ENCODE data around the gene MISP3. TPM values are rescaled to one million over a fixed set of nuclear protein-coding genes. Genes with fewer than 3 reads are reported as not detected.

The MISP3 gene
- total RNA-seq, 2 experiments from 2014 or later, result 0.45 to 0.96 TPM

GRCh38 chr19:14119644-14120496, 47.3 kb downstream of the MISP3 start:
- H3K36me3 Mint-ChIP-seq (ENCODE audit: low read depth), result peaks cover 15% of the 10 kb centered on the region
- H3K4me3 Mint-ChIP-seq, result no peak overlapping the region
- intact Hi-C loops (cut with micrococcal nuclease), result no loop called here
- DNase-seq, result no peak
- peaks cover 29% of the 10 kb centered on the region for H3K4me1 Mint-ChIP-seq (ENCODE audit: low read depth)
- no peak overlapping the region for H3K27ac Mint-ChIP-seq
- no peaks in the 10 kb centered on the region for H3K27me3 Mint-ChIP-seq (ENCODE audit: low read depth)
- CTCF ChIA-PET, result no interaction called here
- H3K9me3 Mint-ChIP-seq, result no peaks in the 10 kb centered on the region

GRCh38 chr19:14120497-14120780, 47.9 kb downstream of the MISP3 start:
- Mint-ChIP-seq H3K4me1 (ENCODE audit: low read depth) (peaks cover 25% of the 10 kb centered on the region), H3K4me3 (no peak overlapping the region), H3K27ac (no peak overlapping the region), H3K27me3 (ENCODE audit: low read depth) (no peaks in the 10 kb centered on the region), H3K36me3 (ENCODE audit: low read depth) (peaks cover 19% of the 10 kb centered on the region), H3K9me3 (no peaks in the 10 kb centered on the region)
- CTCF ChIA-PET, result no interaction called here
- intact Hi-C loops (cut with micrococcal nuclease), result no loop called here
- no peak for DNase-seq

DNA sequence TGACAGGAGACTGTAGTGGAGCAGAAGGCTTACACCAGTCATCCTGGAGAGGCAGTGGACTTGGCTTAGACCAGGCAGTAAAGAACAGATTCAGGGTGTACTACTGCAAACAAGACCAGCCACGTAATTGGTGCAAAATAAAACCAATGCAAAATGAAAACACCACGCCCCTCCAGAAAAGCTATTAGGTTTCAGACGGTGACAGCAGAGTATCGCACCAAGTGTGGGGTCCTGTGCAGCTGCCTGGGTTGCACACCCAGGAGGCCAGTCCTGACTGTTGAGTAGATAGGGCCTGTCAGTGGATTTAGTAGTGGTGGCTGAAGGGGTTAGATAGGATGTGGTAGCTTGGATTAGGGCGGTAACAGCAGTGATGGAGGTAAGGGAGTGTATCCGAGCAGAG, 50.3 kb downstream of the MISP3 start:
- peaks cover 9% of the 10 kb centered on the region for H3K4me1 Mint-ChIP-seq (ENCODE audit: low read depth)
- H3K27me3 Mint-ChIP-seq (ENCODE audit: low read depth), result no peaks in the 10 kb centered on the region
- CTCF ChIA-PET, result interaction anchor here (0.5 to 1.2 kb wide), 2 partner anchors 11 to 15 kb away, joined by 4 read pairs; a partner anchor contains a TSS
- H3K9me3 Mint-ChIP-seq, result no peaks in the 10 kb centered on the region
- no peak overlapping the region for H3K27ac Mint-ChIP-seq
- H3K36me3 Mint-ChIP-seq (ENCODE audit: low read depth), result peaks cover 27% of the 10 kb centered on the region
- DNase-seq, result no peak
- intact Hi-C loops (cut with micrococcal nuclease), result no loop called here
- no peak overlapping the region for H3K4me3 Mint-ChIP-seq

Other genes starting within 250 kb of the MISP3 start
- gene NANOS3, start 195.7 kb upstream of the MISP3 start, total RNA-seq, result under 1 TPM; 0.55 to 0.74 TPM
- gene BRME1, start 166.7 kb upstream of the MISP3 start, total RNA-seq, result 1 to 10 TPM; 5.8 to 5.9 TPM
- 10 to 100 TPM; 27.4 to 28.6 TPM for gene CC2D1A, start 166.6 kb upstream of the MISP3 start, total RNA-seq
- under 1 TPM in 1 of 2 experiments, not detected in 1; 0.29 TPM for gene PODNL1, start 134.4 kb upstream of the MISP3 start, total RNA-seq
- 10 to 100 TPM; 67.7 to 70.6 TPM for gene DCAF15, start 120.3 kb upstream of the MISP3 start, total RNA-seq
- 10 to 100 TPM; 13.8 to 14.0 TPM for gene RFX1, start 66.5 kb upstream of the MISP3 start, total RNA-seq
- not detected for gene RLN3, start 44.6 kb upstream of the MISP3 start, total RNA-seq
- gene IL27RA, start 41.0 kb upstream of the MISP3 start, total RNA-seq, result 10 to 100 TPM; 59.3 to 59.4 TPM
- not detected for gene PALM3, start 10.7 kb upstream of the MISP3 start, total RNA-seq
- not detected for gene C19orf67, start 13.0 kb downstream of the MISP3 start, total RNA-seq
- gene SAMD1, start 18.0 kb downstream of the MISP3 start, total RNA-seq, result 10 to 100 TPM; 50.9 to 53.0 TPM
- gene PRKACA, start 45.0 kb downstream of the MISP3 start, total RNA-seq, result 10 to 100 TPM; 48.2 to 60.0 TPM
- gene ASF1B, start 63.8 kb downstream of the MISP3 start, total RNA-seq, result 10 to 100 TPM; 54.7 to 56.6 TPM
- gene ADGRL1, start 133.4 kb downstream of the MISP3 start, total RNA-seq, result 10 to 100 TPM; 13.5 to 14.6 TPM

Data from activated naive CD4-positive, alpha-beta T cell treated with anti-CD3 and anti-CD28 coated beads for 36 hours (primary cell).